Astrocyte of the spinal cord (primary cell): ENCODE measurements around the gene ARL8B.
"Not testable (repeated sequence)": the region's sequence is repeated elsewhere in the genome, so short reads cannot be mapped to it uniquely, and the experiment has no call there.

Experiments
- DNase-seq: peaks from one replicate; pipeline ENCODE4 v3.0.0; 2011; ENCODE audit warnings: low read depth, low spot score
- H3K4me3 ChIP-seq: 2 replicates; pipeline ENCODE4 v1.5.1; 2011; ENCODE audit warnings: low read depth, mild to moderate bottlenecking, low read length, moderate library complexity
- CTCF ChIP-seq: IDR thresholded peaks from 2 replicates; pipeline ENCODE4 v1.5.1; 2012; ENCODE audit warnings: low read depth, mild to moderate bottlenecking, low read length, inconsistent platforms
- in situ Hi-C: cut with HindIII; loops from 2 replicates; pipeline ENCODE4 v1.10.0; 2017; ENCODE audit warnings: low sequenced_read_pairs

ARL8B gene

GRCh38 chr3:5095886-5096285 lies 26.2 kb upstream of the ARL8B start:
- peak; percentile 68 for DNase-seq
- TF ChIP-seq CTCF: peak; percentile 25
- in situ Hi-C loops: no loop called here
- peak overlapping the region; percentile 7 for H3K4me3 ChIP-seq

GRCh38 chr3:5096336-5097008 lies 25.6 kb upstream of the ARL8B start:
- no peak for TF ChIP-seq CTCF
- no peak overlapping the region for H3K4me3 ChIP-seq
- in situ Hi-C loops: no loop called here
- DNase-seq: peak; percentile 8

GRCh38 chr3:5098346-5098745 lies 23.7 kb upstream of the ARL8B start:
- H3K4me3 ChIP-seq: no peak overlapping the region
- no peak for TF ChIP-seq CTCF
- DNase-seq: no peak
- in situ Hi-C loops: no loop called here

GRCh38 chr3:5102532-5102931 lies 19.6 kb upstream of the ARL8B start:
- DNase-seq: no peak
- no peak for TF ChIP-seq CTCF
- in situ Hi-C loops: no loop called here
- no peak overlapping the region for H3K4me3 ChIP-seq

GRCh38 chr3:5103743-5104142 lies 18.3 kb upstream of the ARL8B start:
- no peak overlapping the region for H3K4me3 ChIP-seq
- no peak for DNase-seq
- TF ChIP-seq CTCF: no peak
- in situ Hi-C loops: no loop called here

GRCh38 chr3:5105050-5105449 lies 17.0 kb upstream of the ARL8B start:
- DNase-seq: no peak
- TF ChIP-seq CTCF: no peak
- H3K4me3 ChIP-seq: no peak overlapping the region
- in situ Hi-C loops: no loop called here

GRCh38 chr3:5106371-5106770 lies 15.7 kb upstream of the ARL8B start:
- DNase-seq, in situ Hi-C loops, H3K4me3 ChIP-seq: not testable (repeated sequence)

- H3K4me3 ChIP-seq, DNase-seq, in situ Hi-C loops: not testable (repeated sequence)
These were observed 15.2 kb upstream of the ARL8B start for GRCh38 chr3:5106933-5107334.
